Caco-2 (cell line): Measurements from ENCODE around the gene IFT81. TPM values are rescaled to one million over a fixed set of nuclear protein-coding genes. Genes with fewer than 3 reads are reported as not detected.

ENCODE experiments used
- BruUV-seq: library from RNA; stranded (reverse); fragments of 400-500 nt; replicated peaks from 2 replicates; lab custom pipeline; 2021; lab: Mats Ljungman, UMichigan
- CTCF ChIA-PET: fragments of 300-600 bp; sonication (Branson Sonifier 250); formaldehyde crosslinking; loops from one replicate; lab custom pipeline; 2022; ENCODE audit warnings: antibody characterized with exemption; lab: Charles Lee
- POLR2A ChIA-PET: fragments of 300-600 bp; sonication (Branson Sonifier 250); formaldehyde crosslinking; loops from one replicate; lab custom pipeline; 2022; ENCODE audit warnings: antibody characterized with exemption; lab: Charles Lee
- DNase-seq, 2 experiments: peaks; one replicate each; pipeline versions ENCODE4 v3.0.0 to v3.0.0-alpha.2; 2020 to 2022
- H3K27me3 ChIP-seq: replicated peaks from 2 replicates; pipeline ENCODE4 v1.6.0; 2011; ENCODE audit warnings: low read length; ENCODE audit not compliant: control insufficient read depth, insufficient read depth
- H3K36me3 ChIP-seq: 2 replicates; pipeline ENCODE4 v1.5.1; 2011; ENCODE audit warnings: low read length; ENCODE audit not compliant: control insufficient read depth, insufficient read depth
- H3K4me1 ChIP-seq: fragments of 250-450 bp; sonication (Bioruptor Pico); 2 replicates; pipeline ENCODE4 v1.5.1; 2020; ENCODE audit warnings: mild to moderate bottlenecking
- H3K4me3 ChIP-seq: 2 replicates; pipeline ENCODE4 v1.5.1; 2011; ENCODE audit warnings: low read depth, mild to moderate bottlenecking, control low read depth, low read length
- H3K9me3 ChIP-seq: fragments of 250-450 bp; sonication (Bioruptor Pico); 2 replicates; pipeline ENCODE4 v1.5.1; 2020; ENCODE audit warnings: mild to moderate bottlenecking, moderate library complexity
- H3K27ac Mint-ChIP-seq: one replicate; pipeline ENCODE4 v1.8.0; 2022; ENCODE audit warnings: mixed read lengths; ENCODE audit not compliant: unreplicated experiment
- H3K27me3 Mint-ChIP-seq: one replicate; pipeline ENCODE4 v1.8.0; 2022; ENCODE audit warnings: mixed read lengths; ENCODE audit not compliant: insufficient read depth, unreplicated experiment
- H3K36me3 Mint-ChIP-seq: one replicate; pipeline ENCODE4 v1.8.0; 2022; ENCODE audit warnings: mild to moderate bottlenecking, mixed read lengths; ENCODE audit not compliant: insufficient read depth, unreplicated experiment
- H3K4me1 Mint-ChIP-seq: one replicate; pipeline ENCODE4 v1.8.0; 2022; ENCODE audit warnings: low read depth, mixed read lengths; ENCODE audit not compliant: unreplicated experiment
- H3K4me3 Mint-ChIP-seq: one replicate; pipeline ENCODE4 v1.8.0; 2022; ENCODE audit warnings: mild to moderate bottlenecking, moderate library complexity, mixed read lengths; ENCODE audit not compliant: unreplicated experiment
- H3K9me3 Mint-ChIP-seq: one replicate; pipeline ENCODE4 v1.8.0; 2022; ENCODE audit warnings: mixed read lengths; ENCODE audit not compliant: unreplicated experiment
- CTCF ChIP-seq, 2 experiments: fragments of 200-600 bp in 1 of 2; IDR thresholded peaks; 1 replicate in 1 of 2; 2 replicates in 1 of 2; pipeline versions ENCODE4 v1.5.1 to v1.8.0; 2011 to 2022; ENCODE audit warnings: antibody characterized with exemption in 1 of 2, control low read depth in 1 of 2, inconsistent platforms in 1 of 2, low read depth in 1 of 2, low read length in 1 of 2, mild to moderate bottlenecking in 1 of 2, moderate library complexity in 1 of 2; ENCODE audit not compliant: insufficient read depth in 1 of 2, severe bottlenecking in 1 of 2, unreplicated experiment in 1 of 2
- intact Hi-C: fragments of 100-400 bp; cut with micrococcal nuclease; formaldehyde crosslinking; loops from one replicate; pipeline ENCODE4 v1.10.0; 2022; ENCODE audit not compliant: unreplicated experiment
- total RNA-seq: library from RNA; stranded (reverse); gene quantifications from 2 replicates; pipeline ENCODE4 v1.2.3, GENCODE V29; 2022

Gene IFT81
- total RNA-seq, 1 experiment from 2014 or later: 5.9 TPM

- Mint-ChIP-seq H3K4me3 (no peak overlapping the region), H3K27me3 (no peaks in the 10 kb centered on the region), H3K36me3 (no peaks in the 10 kb centered on the region), H3K4me1 (no peaks in the 10 kb centered on the region), H3K9me3 (no peaks in the 10 kb centered on the region), H3K27ac (no peak overlapping the region)
- H3K27me3 ChIP-seq: no peaks in the 10 kb centered on the region
- BruUV-seq: no TSS peak
- POLR2A ChIA-PET: no interaction called here
- CTCF ChIA-PET: no interaction called here
- no peak overlapping the region for H3K4me3 ChIP-seq
- no peak for DNase-seq
- intact Hi-C loops: no loop called here
- no peaks in the 10 kb centered on the region for H3K4me1 ChIP-seq
- TF ChIP-seq CTCF (IDR thresholded peaks at IDR 0.05; ENCODE audit: insufficient read depth in 1 of 2, low read depth in 1 of 2, low read length in 1 of 2, severe bottlenecking in 1 of 2, unreplicated experiment in 1 of 2): no peak
- H3K36me3 ChIP-seq: no peaks in the 10 kb centered on the region
- H3K9me3 ChIP-seq: no peaks in the 10 kb centered on the region
Measured at GRCh38 chr12:110179291-110179690, 55.1 kb downstream of the IFT81 start.

GRCh38 chr12:110180591-110181005 is 56.4 kb downstream of the IFT81 start:
- Mint-ChIP-seq H3K27ac (no peak overlapping the region), H3K9me3 (peaks cover 1% of the 10 kb centered on the region), H3K27me3 (no peaks in the 10 kb centered on the region), H3K4me3 (no peak overlapping the region), H3K4me1 (no peaks in the 10 kb centered on the region), H3K36me3 (no peaks in the 10 kb centered on the region)
- ChIA-PET POLR2A (no interaction called here), CTCF (no interaction called here)
- DNase-seq: no peak
- TF ChIP-seq CTCF (IDR thresholded peaks at IDR 0.05; ENCODE audit: insufficient read depth in 1 of 2, low read depth in 1 of 2, low read length in 1 of 2, severe bottlenecking in 1 of 2, unreplicated experiment in 1 of 2): no peak
- Histone ChIP-seq H3K36me3 (no peaks in the 10 kb centered on the region), H3K4me1 (no peaks in the 10 kb centered on the region), H3K4me3 (no peak overlapping the region), H3K27me3 (no peaks in the 10 kb centered on the region), H3K9me3 (no peaks in the 10 kb centered on the region)
- BruUV-seq: no TSS peak
- intact Hi-C loops: no loop called here

- DNase-seq: no peak
- no peak overlapping the region for H3K4me3 ChIP-seq
- peaks cover 4% of the 10 kb centered on the region for H3K9me3 ChIP-seq
- no peak overlapping the region for H3K27ac Mint-ChIP-seq
- H3K4me3 Mint-ChIP-seq: no peak overlapping the region
- intact Hi-C loops: loop anchor here (2.0 kb wide), 1 partner anchor 81 kb away; no protein-coding TSS in a partner anchor
- H3K36me3 ChIP-seq: no peaks in the 10 kb centered on the region
- CTCF ChIA-PET: no interaction called here
- no peaks in the 10 kb centered on the region for H3K4me1 Mint-ChIP-seq
- no peaks in the 10 kb centered on the region for H3K36me3 Mint-ChIP-seq
- H3K4me1 ChIP-seq: no peaks in the 10 kb centered on the region
- H3K27me3 ChIP-seq: no peaks in the 10 kb centered on the region
- no peaks in the 10 kb centered on the region for H3K27me3 Mint-ChIP-seq
- peaks cover 18% of the 10 kb centered on the region for H3K9me3 Mint-ChIP-seq
- POLR2A ChIA-PET: interaction anchor here (0.6 kb wide), 1 partner anchor 62 kb away, joined by 7 read pairs; no protein-coding TSS in a partner anchor
- BruUV-seq: no TSS peak
- TF ChIP-seq CTCF (IDR thresholded peaks at IDR 0.05; ENCODE audit: insufficient read depth in 1 of 2, low read depth in 1 of 2, low read length in 1 of 2, severe bottlenecking in 1 of 2, unreplicated experiment in 1 of 2): no peak
Measured at GRCh38 chr12:110182281-110182680, 58.1 kb downstream of the IFT81 start.
